Measurements from ENCODE around the gene ANP32A. TPM values are rescaled to one million over a fixed set of nuclear protein-coding genes. Genes with fewer than 3 reads are reported as not detected.

ANP32A gene
- total and polyA plus RNA-seq, 2 experiments from 2014 or later = 40.3 to 70.0 TPM

GRCh38 chr15:68806220-68807060 lies 14.3 kb downstream of the ANP32A start:
- H3K36me3 ChIP-seq (ENCODE audit: low read depth) = no peaks in the 10 kb centered on the region
- in situ Hi-C loops (cut with MboI) = no loop called here

GRCh38 chr15:68802373-68802772 lies 18.3 kb downstream of the ANP32A start:
- no peak overlapping the region for H3K4me2 ChIP-seq (ENCODE audit: unreplicated experiment)
- no peak overlapping the region for H3K4me3 ChIP-seq
- no peak for DNase-seq
- H3K9ac ChIP-seq = no peak overlapping the region
- peaks cover 98% of the 10 kb centered on the region for H3K79me2 ChIP-seq (ENCODE audit: insufficient read depth)
- H3K9me2 ChIP-seq (ENCODE audit: insufficient read depth) = no peaks in the 10 kb centered on the region
- no peak for TF ChIP-seq EZH2 (IDR thresholded peaks at IDR 0.05; ENCODE audit: insufficient read depth, poor library complexity, severe bottlenecking)
- no peak for TF ChIP-seq EZH2phosphoT487 (IDR thresholded peaks at IDR 0.05; ENCODE audit: insufficient read depth, low read depth)
- H3K27ac ChIP-seq = no peak overlapping the region
- H3K4me1 ChIP-seq (ENCODE audit: insufficient read depth) = no peaks in the 10 kb centered on the region
- 98% methylated on average over 8 of the region's 8 CpGs for WGBS, 2 experiments (ENCODE audit: low coverage in 1 of 2, low lambda C conversion rate in 2 of 2, missing lambda C conversion rate in 2 of 2)
- no peak overlapping the region for H2AFZ ChIP-seq
- H4K20me1 ChIP-seq (ENCODE audit: insufficient read depth) = peaks cover 7% of the 10 kb centered on the region
- H3K27me3 ChIP-seq (replicated peaks; ENCODE audit: insufficient read depth) = no peaks in the 10 kb centered on the region
- no peaks in the 10 kb centered on the region for H3K36me3 ChIP-seq (ENCODE audit: low read depth)
- H3F3A ChIP-seq (ENCODE audit: insufficient read depth) = peaks cover 6% of the 10 kb centered on the region; the same call in 1 of the 2 replicates
- no peaks in the 10 kb centered on the region for H3K9me3 ChIP-seq (ENCODE audit: low read depth)
- in situ Hi-C loops (cut with MboI) = no loop called here

More at GRCh38 chr15:68806220-68807060, 14.3 kb downstream of the ANP32A start:
- Histone ChIP-seq H3K9me2 (ENCODE audit: insufficient read depth) (no peaks in the 10 kb centered on the region), H3K27me3 (replicated peaks; ENCODE audit: insufficient read depth) (no peaks in the 10 kb centered on the region), H4K20me1 (ENCODE audit: insufficient read depth) (peaks cover 4% of the 10 kb centered on the region), H3K4me2 (ENCODE audit: unreplicated experiment) (no peak overlapping the region), H3K9me3 (ENCODE audit: low read depth) (no peaks in the 10 kb centered on the region), H3K27ac (no peak overlapping the region), H2AFZ (no peak overlapping the region), H3K4me1 (ENCODE audit: insufficient read depth) (0 out of 2 replicates have a peak, but pooled peaks cover 3% of the 10 kb centered on the region), H3K4me3 (no peak overlapping the region), H3K9ac (no peak overlapping the region), H3K79me2 (ENCODE audit: insufficient read depth) (peaks cover 100% of the 10 kb centered on the region), H3F3A (ENCODE audit: insufficient read depth) (peaks cover 4% of the 10 kb centered on the region; the same call in 1 of the 2 replicates)
- WGBS, 2 experiments (ENCODE audit: low coverage in 1 of 2, low lambda C conversion rate in 2 of 2, missing lambda C conversion rate in 2 of 2) = 74 to 76% methylated on average over 9 of the region's 9 CpGs
- TF ChIP-seq EZH2 (IDR thresholded peaks at IDR 0.05; ENCODE audit: insufficient read depth, poor library complexity, severe bottlenecking) (no peak), EZH2phosphoT487 (IDR thresholded peaks at IDR 0.05; ENCODE audit: insufficient read depth, low read depth) (no peak)
- DNase-seq = no peak

DNA sequence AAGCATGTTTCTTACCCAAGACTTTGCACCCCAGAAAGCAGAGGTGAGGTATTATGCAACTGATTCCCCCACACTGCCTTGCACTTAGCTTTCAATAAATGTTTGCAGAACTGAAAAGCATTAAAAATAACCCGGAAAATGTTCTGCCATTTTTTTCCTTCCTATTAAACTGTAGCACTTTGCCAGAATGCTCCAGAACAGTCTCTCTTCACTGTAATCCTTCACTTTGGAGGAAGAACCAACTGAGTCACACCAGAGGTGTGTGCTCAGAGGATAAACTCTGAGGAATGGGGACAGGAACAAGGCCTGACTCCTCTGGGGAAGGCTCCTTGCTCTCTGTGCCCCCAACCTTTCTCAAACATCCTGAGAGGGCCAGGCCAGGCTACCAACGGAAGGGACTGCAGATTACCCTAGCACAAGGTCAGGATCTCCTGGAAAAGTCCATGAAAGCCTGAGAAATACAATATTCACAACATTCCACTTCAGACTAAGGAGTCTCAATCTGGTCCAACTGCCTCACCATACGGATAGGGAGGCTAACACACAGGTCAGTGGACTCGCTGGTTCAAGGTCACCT lies 19.0 kb downstream of the ANP32A start:
- WGBS, 2 experiments (ENCODE audit: low coverage in 1 of 2, low lambda C conversion rate in 2 of 2, missing lambda C conversion rate in 2 of 2) = 71 to 72% methylated on average over 4 of the region's 4 CpGs
- in situ Hi-C loops (cut with MboI) = no loop called here
- no peak for DNase-seq
- Histone ChIP-seq H2AFZ (no peak overlapping the region), H3K4me2 (ENCODE audit: unreplicated experiment) (no peak overlapping the region), H3K4me3 (no peak overlapping the region), H3K9me2 (ENCODE audit: insufficient read depth) (no peaks in the 10 kb centered on the region), H3F3A (ENCODE audit: insufficient read depth) (peaks cover 6% of the 10 kb centered on the region; the same call in 1 of the 2 replicates), H3K36me3 (ENCODE audit: low read depth) (no peaks in the 10 kb centered on the region), H4K20me1 (ENCODE audit: insufficient read depth) (peaks cover 7% of the 10 kb centered on the region), H3K9me3 (ENCODE audit: low read depth) (no peaks in the 10 kb centered on the region), H3K79me2 (ENCODE audit: insufficient read depth) (peaks cover 98% of the 10 kb centered on the region), H3K27ac (no peak overlapping the region), H3K4me1 (ENCODE audit: insufficient read depth) (no peaks in the 10 kb centered on the region), H3K27me3 (replicated peaks; ENCODE audit: insufficient read depth) (no peaks in the 10 kb centered on the region), H3K9ac (no peak overlapping the region)
- no peak for TF ChIP-seq EZH2 (IDR thresholded peaks at IDR 0.05; ENCODE audit: insufficient read depth, poor library complexity, severe bottlenecking)
- TF ChIP-seq EZH2phosphoT487 (IDR thresholded peaks at IDR 0.05; ENCODE audit: insufficient read depth, low read depth) = no peak

GRCh38 chr15:68800875-68801274 lies 19.8 kb downstream of the ANP32A start:
- no peaks in the 10 kb centered on the region for H3K27me3 ChIP-seq (replicated peaks; ENCODE audit: insufficient read depth)
- peaks cover 6% of the 10 kb centered on the region; the same call in 1 of the 2 replicates for H3F3A ChIP-seq (ENCODE audit: insufficient read depth)
- H3K4me2 ChIP-seq (ENCODE audit: unreplicated experiment) = no peak overlapping the region
- H3K9ac ChIP-seq = no peak overlapping the region
- no peaks in the 10 kb centered on the region for H3K9me2 ChIP-seq (ENCODE audit: insufficient read depth)
- no peak overlapping the region for H3K27ac ChIP-seq
- TF ChIP-seq EZH2 (IDR thresholded peaks at IDR 0.05; ENCODE audit: insufficient read depth, poor library complexity, severe bottlenecking) (no peak), EZH2phosphoT487 (IDR thresholded peaks at IDR 0.05; ENCODE audit: insufficient read depth, low read depth) (no peak)
- no peaks in the 10 kb centered on the region for H3K9me3 ChIP-seq (ENCODE audit: low read depth)
- no peaks in the 10 kb centered on the region for H3K36me3 ChIP-seq (ENCODE audit: low read depth)
- H3K4me1 ChIP-seq (ENCODE audit: insufficient read depth) = no peaks in the 10 kb centered on the region
- in situ Hi-C loops (cut with MboI) = no loop called here
- no peak overlapping the region for H3K4me3 ChIP-seq
- peaks cover 7% of the 10 kb centered on the region for H4K20me1 ChIP-seq (ENCODE audit: insufficient read depth)
- peaks cover 98% of the 10 kb centered on the region for H3K79me2 ChIP-seq (ENCODE audit: insufficient read depth)
- H2AFZ ChIP-seq = no peak overlapping the region
- 93 to 100% methylated on average over 1 of the region's 1 CpG for WGBS, 2 experiments (ENCODE audit: low coverage in 1 of 2, low lambda C conversion rate in 2 of 2, missing lambda C conversion rate in 2 of 2)
- DNase-seq = no peak
